ENCODE results near the gene RANGRF. TPM values are rescaled to one million over a fixed set of nuclear protein-coding genes. Genes with fewer than 3 reads are reported as not detected.

RANGRF gene
- total RNA-seq, 1 donor from 2014 or later, result 36.5 TPM

- DNase-seq (ENCODE audit: low read depth), result no peak
- H3K4me3 ChIP-seq (ENCODE audit: low read depth, low read length), result peak overlapping the region; percentile 62
- TF ChIP-seq CTCF (conservative IDR thresholded peaks at IDR 0.05; ENCODE audit: low read depth, low read length), result no peak
Observed at GRCh38 chr17:8294814-8295316, 6.4 kb downstream of the RANGRF start.

- no peak for TF ChIP-seq CTCF (conservative IDR thresholded peaks at IDR 0.05; ENCODE audit: low read depth, low read length)
- H3K4me3 ChIP-seq (ENCODE audit: low read depth, low read length), result no peak overlapping the region
- no peak for DNase-seq (ENCODE audit: low read depth)
Observed at GRCh38 chr17:8300226-8300625, 11.8 kb downstream of the RANGRF start.

- no peak for DNase-seq (ENCODE audit: low read depth)
- H3K4me3 ChIP-seq (ENCODE audit: low read depth, low read length), result no peak overlapping the region
- TF ChIP-seq CTCF (conservative IDR thresholded peaks at IDR 0.05; ENCODE audit: low read depth, low read length), result peak; percentile 90
Observed at GRCh38 chr17:8300627-8301242, 12.3 kb downstream of the RANGRF start.

- DNase-seq (ENCODE audit: low read depth), result no peak
- no peak for TF ChIP-seq CTCF (conservative IDR thresholded peaks at IDR 0.05; ENCODE audit: low read depth, low read length)
- H3K4me3 ChIP-seq (ENCODE audit: low read depth, low read length), result no peak overlapping the region
Observed at GRCh38 chr17:8310601-8311123, 22.2 kb downstream of the RANGRF start.

- H3K4me3 ChIP-seq (ENCODE audit: low read depth, low read length), result no peak overlapping the region
- no peak for TF ChIP-seq CTCF (conservative IDR thresholded peaks at IDR 0.05; ENCODE audit: low read depth, low read length)
- DNase-seq (ENCODE audit: low read depth), result no peak
Observed at GRCh38 chr17:8311131-8311790, 22.8 kb downstream of the RANGRF start.

GRCh38 chr17:8312251-8312650, 23.8 kb downstream of the RANGRF start:
- no peak for DNase-seq (ENCODE audit: low read depth)
- no peak for TF ChIP-seq CTCF (conservative IDR thresholded peaks at IDR 0.05; ENCODE audit: low read depth, low read length)
- H3K4me3 ChIP-seq (ENCODE audit: low read depth, low read length), result no peak overlapping the region

Data from epithelial cell of proximal tubule (primary cell).